OCI-LY7 (cell line): ENCODE data around the gene NBEAL2. TPM values are rescaled to one million over a fixed set of nuclear protein-coding genes. Genes with fewer than 3 reads are reported as not detected.

Source experiments
- BruUV-seq: library from RNA; stranded (reverse); fragments of 400-500 nt; replicated peaks from 2 replicates; lab custom pipeline; 2021; lab: Mats Ljungman, UMichigan
- CTCF ChIA-PET: fragments of 300-600 bp; sonication (Branson Sonifier 250); formaldehyde crosslinking; loops from one replicate; lab custom pipeline; 2022; ENCODE audit warnings: antibody characterized with exemption; ENCODE audit not compliant: unreplicated experiment; lab: Charles Lee
- POLR2A ChIA-PET: fragments of 300-600 bp; sonication (Branson Sonifier 250); formaldehyde crosslinking; loops from one replicate; lab custom pipeline; 2022; ENCODE audit warnings: antibody characterized with exemption; lab: Charles Lee
- DNase-seq: peaks from one replicate; pipeline ENCODE4 v3.0.0-alpha.2; 2015; ENCODE audit warnings: low spot score
- H2AFZ ChIP-seq: fragments of 200-600 bp; sonication (generic), shearing (Covaris generic); 2 replicates; pipeline ENCODE4 v1.6.1; 2014; ENCODE audit warnings: mild to moderate bottlenecking, antibody characterized with exemption, low read length, moderate library complexity
- H3K27ac ChIP-seq: fragments of 200-600 bp; sonication (generic); 2 replicates; pipeline ENCODE4 v1.5.1; 2014; ENCODE audit warnings: mixed run types, low read depth, mild to moderate bottlenecking, moderate library complexity, low read length, inconsistent platforms; ENCODE audit not compliant: poor library complexity, severe bottlenecking
- H3K36me3 ChIP-seq: fragments of 200-600 bp; sonication (generic); 2 replicates; pipeline ENCODE4 v1.6.1; 2014; ENCODE audit warnings: mild to moderate bottlenecking, antibody characterized with exemption, low read length, moderate library complexity, mixed read lengths; ENCODE audit not compliant: insufficient read depth
- H3K4me1 ChIP-seq: fragments of 200-600 bp; sonication (generic); 2 replicates; pipeline ENCODE4 v1.5.1; 2014; ENCODE audit warnings: mild to moderate bottlenecking, low read length; ENCODE audit not compliant: insufficient read depth, poor library complexity, severe bottlenecking
- H3K4me2 ChIP-seq: fragments of 200-600 bp; sonication (generic); 2 replicates; pipeline ENCODE4 v1.6.1; 2014; ENCODE audit warnings: mild to moderate bottlenecking, low read length
- H3K4me3 ChIP-seq: fragments of 200-600 bp; sonication (generic); 2 replicates; pipeline ENCODE4 v1.5.1; 2014; ENCODE audit warnings: mild to moderate bottlenecking, low read depth, low read length; ENCODE audit not compliant: poor library complexity, severe bottlenecking
- H3K79me2 ChIP-seq: fragments of 200-600 bp; sonication (generic); 2 replicates; pipeline ENCODE4 v1.6.1; 2016; ENCODE audit warnings: low read depth, mild to moderate bottlenecking, low read length, moderate library complexity, mixed read lengths; ENCODE audit not compliant: insufficient read depth
- H3K9me2 ChIP-seq: fragments of 200-600 bp; sonication (generic); 2 replicates; pipeline ENCODE4 v1.6.1; 2016; ENCODE audit warnings: mild to moderate bottlenecking, low read length, mixed read lengths; ENCODE audit not compliant: insufficient read depth
- H3K9me3 ChIP-seq: fragments of 200-600 bp; sonication (generic); 2 replicates; pipeline ENCODE4 v1.6.1; 2014; ENCODE audit warnings: mild to moderate bottlenecking, mixed run types, low read length, mixed read lengths
- H4K20me1 ChIP-seq: fragments of 200-600 bp; sonication (generic); 2 replicates; pipeline ENCODE4 v1.6.1; 2014; ENCODE audit warnings: mild to moderate bottlenecking, antibody characterized with exemption, low read length, moderate library complexity, mixed read lengths; ENCODE audit not compliant: insufficient read depth
- CTCF ChIP-seq: fragments of 200-600 bp; sonication (generic); conservative IDR thresholded peaks from 2 replicates; pipeline ENCODE4 v1.5.1; 2014; ENCODE audit warnings: mild to moderate bottlenecking, antibody characterized with exemption, low read length, moderate library complexity, mixed read lengths
- EZH2phosphoT487 ChIP-seq: fragments of 200-600 bp; sonication (generic); IDR thresholded peaks from 2 replicates; pipeline ENCODE4 v1.6.1; 2018; ENCODE audit warnings: low read depth, borderline replicate concordance, mild to moderate bottlenecking, mixed run types, antibody characterized with exemption, low read length, moderate library complexity, mixed read lengths
- intact Hi-C: fragments of 100-400 bp; cut with micrococcal nuclease; formaldehyde crosslinking; loops from one replicate; pipeline ENCODE4 v1.10.0; 2022; ENCODE audit not compliant: unreplicated experiment
- total RNA-seq, 2 experiments: library from RNA; depleted of rRNA in 1 of 2; stranded (reverse); fragments of >200 nt in 1 of 2; shearing (Covaris generic) in 1 of 2; gene quantifications; 2 replicates each; pipeline ENCODE4 v1.2.3, GENCODE V29; 2014 to 2022

NBEAL2 gene
- total RNA-seq, 2 experiments from 2014 or later = 74.9 to 149 TPM

DNA sequence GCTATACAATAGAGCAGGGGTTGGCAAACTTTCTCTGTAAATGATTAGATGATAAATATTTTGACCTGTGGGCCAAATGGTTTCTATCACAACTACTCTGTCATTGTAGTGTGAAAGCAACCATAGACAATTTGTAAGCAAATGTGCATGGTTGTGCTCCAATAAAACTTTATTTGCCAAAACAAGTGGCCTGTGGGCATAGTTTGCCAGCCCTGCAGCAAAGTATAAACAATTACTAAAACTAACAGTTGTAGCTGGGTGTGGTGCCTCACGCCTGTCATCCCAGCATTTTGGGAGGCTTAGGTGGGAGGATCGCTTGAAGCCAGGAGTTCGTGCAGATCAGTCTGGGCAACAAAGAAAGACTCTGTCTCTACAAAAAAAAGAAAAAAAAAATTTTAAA is 61.6 kb downstream of the NBEAL2 start:
- no peak for DNase-seq
- intact Hi-C loops = no loop called here
- Histone ChIP-seq H3K79me2 (no peaks in the 10 kb centered on the region), H3K9me2 (no peaks in the 10 kb centered on the region), H3K36me3 (peaks cover 91% of the 10 kb centered on the region), H3K4me1 (peaks cover 25% of the 10 kb centered on the region), H3K27ac (no peak overlapping the region), H2AFZ (no peak overlapping the region), H3K4me3 (no peak overlapping the region), H4K20me1 (no peaks in the 10 kb centered on the region), H3K4me2 (no peak overlapping the region), H3K9me3 (no peaks in the 10 kb centered on the region)
- BruUV-seq = no TSS peak
- CTCF ChIA-PET = no interaction called here
- POLR2A ChIA-PET = interaction anchor here (0.6 to 1.3 kb wide), 5 partner anchors 13 to 1575 kb away, joined by 3 to 7 read pairs (median 4); no protein-coding TSS in a partner anchor
- no peak for TF ChIP-seq EZH2phosphoT487
- no peak for TF ChIP-seq CTCF

DNA sequence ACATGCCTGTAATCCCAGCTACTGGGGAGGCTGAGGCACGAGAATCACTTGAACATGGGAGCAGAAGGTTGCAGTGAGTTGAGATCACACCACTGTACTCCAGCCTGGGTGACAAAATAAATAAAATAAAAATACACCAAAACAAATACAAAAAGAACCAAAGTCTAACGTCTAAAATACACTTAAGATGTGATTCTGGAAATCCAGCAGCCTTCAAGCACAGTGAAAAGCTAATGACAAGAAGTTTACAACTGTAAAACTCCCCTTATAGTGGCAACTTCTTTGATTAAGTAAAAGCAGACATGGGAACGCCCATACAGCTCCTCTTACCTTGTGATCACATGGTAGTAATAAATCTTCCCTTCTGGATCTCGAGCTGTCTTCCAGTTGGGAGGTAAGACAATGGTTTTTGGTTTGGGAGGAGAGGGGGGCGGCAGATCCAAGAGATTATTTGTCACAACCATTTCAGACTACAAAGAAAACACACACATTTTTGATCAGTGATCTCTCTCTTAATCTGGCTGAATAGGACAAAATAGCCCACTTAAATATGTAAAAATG is 62.8 kb downstream of the NBEAL2 start:
- ChIA-PET CTCF (no interaction called here), POLR2A (interaction anchor here (0.9 to 1.3 kb wide), 3 partner anchors 12 to 88 kb away, joined by 3 to 6 read pairs (median 3); no protein-coding TSS in a partner anchor)
- peaks cover 90% of the 10 kb centered on the region for H3K36me3 ChIP-seq
- intact Hi-C loops = no loop called here
- H3K79me2 ChIP-seq = peaks cover 10% of the 10 kb centered on the region; the same call in 1 of the 2 replicates
- no peak overlapping the region for H3K4me2 ChIP-seq
- no peak overlapping the region for H3K27ac ChIP-seq
- no TSS peak for BruUV-seq
- no peaks in the 10 kb centered on the region for H4K20me1 ChIP-seq
- no peaks in the 10 kb centered on the region for H3K9me2 ChIP-seq
- no peak overlapping the region for H2AFZ ChIP-seq
- no peak for TF ChIP-seq EZH2phosphoT487
- TF ChIP-seq CTCF = no peak
- no peaks in the 10 kb centered on the region for H3K9me3 ChIP-seq
- H3K4me1 ChIP-seq = peaks cover 37% of the 10 kb centered on the region
- H3K4me3 ChIP-seq = no peak overlapping the region
- no peak for DNase-seq

GRCh38 chr3:47047069-47047468 is 67.6 kb downstream of the NBEAL2 start:
- ChIA-PET POLR2A (interaction anchor here (0.5 to 1.8 kb wide), 6 partner anchors 20 to 232 kb away, joined by 3 to 8 read pairs (median 6); no protein-coding TSS in a partner anchor), CTCF (no interaction called here)
- TF ChIP-seq CTCF (no peak), EZH2phosphoT487 (no peak)
- DNase-seq = no peak
- Histone ChIP-seq H3K4me1 (peaks cover 30% of the 10 kb centered on the region), H3K79me2 (peaks cover 17% of the 10 kb centered on the region; the same call in 1 of the 2 replicates), H3K4me3 (no peak overlapping the region), H3K4me2 (peak overlapping the region; percentile 1; the same call in 1 of the 2 replicates), H3K27ac (peak overlapping the region; percentile 37), H3K36me3 (peaks cover 70% of the 10 kb centered on the region), H4K20me1 (no peaks in the 10 kb centered on the region), H2AFZ (no peak overlapping the region), H3K9me3 (no peaks in the 10 kb centered on the region), H3K9me2 (no peaks in the 10 kb centered on the region)
- intact Hi-C loops = no loop called here
- no TSS peak for BruUV-seq
